ENCODE results near the gene VEGFB. TPM values are rescaled to one million over a fixed set of nuclear protein-coding genes. Genes with fewer than 3 reads are reported as not detected.

VEGFB gene
- total RNA-seq, 1 experiment from 2014 or later, result 61.7 TPM

DNA sequence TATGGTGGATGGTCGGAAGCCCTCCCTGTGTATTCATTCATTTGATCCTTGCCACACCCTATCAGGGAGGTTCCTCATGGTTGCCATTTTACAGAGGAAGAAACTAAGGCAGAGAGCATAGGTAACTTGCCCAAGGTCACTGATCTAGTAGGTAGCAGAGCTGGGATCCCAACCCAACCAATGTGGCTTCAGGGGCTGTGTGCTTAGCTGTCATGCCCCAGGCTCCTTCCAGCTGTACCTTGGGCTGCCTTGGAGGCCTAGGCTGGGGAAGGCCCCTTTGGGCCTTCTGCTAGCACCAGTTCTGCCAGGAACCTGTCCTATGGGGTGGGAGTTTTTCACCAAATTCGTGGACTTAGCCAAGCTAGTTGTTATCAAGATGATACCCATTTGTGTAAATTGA is 41.5 kb downstream of the VEGFB start:
- Mint-ChIP-seq H3K4me1 (ENCODE audit: low read depth, unreplicated experiment) (no peaks in the 10 kb centered on the region), H3K9me3 (ENCODE audit: unreplicated experiment) (no peaks in the 10 kb centered on the region), H3K27me3 (ENCODE audit: insufficient read depth, unreplicated experiment) (no peaks in the 10 kb centered on the region), H3K27ac (ENCODE audit: unreplicated experiment) (no peak overlapping the region), H3K4me3 (ENCODE audit: unreplicated experiment) (no peak overlapping the region), H3K36me3 (ENCODE audit: insufficient read depth, unreplicated experiment) (peaks cover 33% of the 10 kb centered on the region)
- TF ChIP-seq, protein P1, sequence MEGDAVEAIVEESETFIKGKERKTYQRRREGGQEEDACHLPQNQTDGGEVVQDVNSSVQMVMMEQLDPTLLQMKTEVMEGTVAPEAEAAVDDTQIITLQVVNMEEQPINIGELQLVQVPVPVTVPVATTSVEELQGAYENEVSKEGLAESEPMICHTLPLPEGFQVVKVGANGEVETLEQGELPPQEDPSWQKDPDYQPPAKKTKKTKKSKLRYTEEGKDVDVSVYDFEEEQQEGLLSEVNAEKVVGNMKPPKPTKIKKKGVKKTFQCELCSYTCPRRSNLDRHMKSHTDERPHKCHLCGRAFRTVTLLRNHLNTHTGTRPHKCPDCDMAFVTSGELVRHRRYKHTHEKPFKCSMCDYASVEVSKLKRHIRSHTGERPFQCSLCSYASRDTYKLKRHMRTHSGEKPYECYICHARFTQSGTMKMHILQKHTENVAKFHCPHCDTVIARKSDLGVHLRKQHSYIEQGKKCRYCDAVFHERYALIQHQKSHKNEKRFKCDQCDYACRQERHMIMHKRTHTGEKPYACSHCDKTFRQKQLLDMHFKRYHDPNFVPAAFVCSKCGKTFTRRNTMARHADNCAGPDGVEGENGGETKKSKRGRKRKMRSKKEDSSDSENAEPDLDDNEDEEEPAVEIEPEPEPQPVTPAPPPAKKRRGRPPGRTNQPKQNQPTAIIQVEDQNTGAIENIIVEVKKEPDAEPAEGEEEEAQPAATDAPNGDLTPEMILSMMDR (IDR thresholded peaks at IDR 0.05; ENCODE audit: insufficient read depth in 1 of 2, low read depth in 1 of 2, low read length in 1 of 2, severe bottlenecking in 1 of 2, unreplicated experiment in 1 of 2), result no peak
- peaks cover 2% of the 10 kb centered on the region for H3K36me3 ChIP-seq (ENCODE audit: control insufficient read depth, insufficient read depth, low read length)
- no peaks in the 10 kb centered on the region for H3K9me3 ChIP-seq
- peaks cover 6% of the 10 kb centered on the region for H3K4me1 ChIP-seq
- no peak overlapping the region for H3K4me3 ChIP-seq (ENCODE audit: low read depth, low read length)
- CTCF ChIA-PET, result interaction anchor here (1.8 kb wide), 1 partner anchor 25 kb away, joined by 5 read pairs; no protein-coding TSS in a partner anchor
- DNase-seq, result no peak
- POLR2A ChIA-PET, result no interaction called here
- H3K27me3 ChIP-seq (replicated peaks; ENCODE audit: control insufficient read depth, insufficient read depth, low read length), result no peaks in the 10 kb centered on the region
- no TSS peak for BruUV-seq (replicated peaks)
- intact Hi-C loops (cut with micrococcal nuclease; ENCODE audit: unreplicated experiment), result no loop called here

DNA sequence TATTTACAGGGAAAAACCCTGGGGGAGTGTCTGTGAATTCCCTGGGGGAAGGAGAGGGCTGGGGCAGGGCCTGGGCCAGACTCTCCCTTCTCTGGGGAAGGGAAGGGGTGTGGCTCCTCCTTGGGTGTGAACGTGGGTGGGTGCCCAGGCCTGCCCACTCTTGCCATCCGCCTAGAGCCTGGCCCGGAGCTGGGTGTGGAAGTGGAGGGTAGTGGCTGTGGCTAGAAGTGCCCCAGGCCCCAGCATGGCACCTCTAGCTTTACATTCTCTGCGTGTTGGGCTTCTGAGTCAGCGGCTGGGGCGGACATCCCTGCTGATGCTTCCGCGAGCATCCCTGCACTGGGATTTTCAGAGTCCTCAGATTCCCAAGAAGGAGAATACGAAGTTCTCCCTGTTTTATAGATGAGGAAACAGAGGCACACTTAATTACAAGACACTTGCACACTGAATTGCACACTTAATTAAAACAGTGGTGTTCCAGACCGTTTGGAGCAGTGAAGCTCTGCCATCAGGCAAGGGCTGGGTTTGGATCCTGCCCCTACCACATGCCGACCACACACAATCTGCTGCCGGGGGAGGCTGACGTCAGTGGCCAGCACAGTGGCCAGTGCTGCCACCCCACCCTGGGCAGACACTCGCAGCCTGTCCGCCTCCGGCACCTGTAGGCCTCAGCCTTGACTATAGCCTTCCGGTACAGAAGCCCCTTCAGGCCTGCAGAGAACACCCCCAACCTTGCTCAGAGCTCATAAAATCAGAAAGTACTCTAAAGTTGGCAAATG is 42.5 kb downstream of the VEGFB start:
- H3K27me3 ChIP-seq (replicated peaks; ENCODE audit: control insufficient read depth, insufficient read depth, low read length), result no peaks in the 10 kb centered on the region
- intact Hi-C loops (cut with micrococcal nuclease; ENCODE audit: unreplicated experiment), result no loop called here
- no peak overlapping the region for H3K4me3 ChIP-seq (ENCODE audit: low read depth, low read length)
- H3K4me1 ChIP-seq, result peaks cover 1% of the 10 kb centered on the region
- no TSS peak for BruUV-seq (replicated peaks)
- POLR2A ChIA-PET, result no interaction called here
- no peaks in the 10 kb centered on the region for H3K9me3 ChIP-seq
- Mint-ChIP-seq H3K36me3 (ENCODE audit: insufficient read depth, unreplicated experiment) (peaks cover 23% of the 10 kb centered on the region), H3K4me3 (ENCODE audit: unreplicated experiment) (no peak overlapping the region), H3K27me3 (ENCODE audit: insufficient read depth, unreplicated experiment) (no peaks in the 10 kb centered on the region), H3K27ac (ENCODE audit: unreplicated experiment) (no peak overlapping the region), H3K9me3 (ENCODE audit: unreplicated experiment) (no peaks in the 10 kb centered on the region), H3K4me1 (ENCODE audit: low read depth, unreplicated experiment) (peaks cover 4% of the 10 kb centered on the region)
- peaks cover 2% of the 10 kb centered on the region for H3K36me3 ChIP-seq (ENCODE audit: control insufficient read depth, insufficient read depth, low read length)
- no peak for DNase-seq
- CTCF ChIA-PET, result no interaction called here
- TF ChIP-seq, protein P1 (IDR thresholded peaks at IDR 0.05; ENCODE audit: insufficient read depth in 1 of 2, low read depth in 1 of 2, low read length in 1 of 2, severe bottlenecking in 1 of 2, unreplicated experiment in 1 of 2), result no peak

DNA sequence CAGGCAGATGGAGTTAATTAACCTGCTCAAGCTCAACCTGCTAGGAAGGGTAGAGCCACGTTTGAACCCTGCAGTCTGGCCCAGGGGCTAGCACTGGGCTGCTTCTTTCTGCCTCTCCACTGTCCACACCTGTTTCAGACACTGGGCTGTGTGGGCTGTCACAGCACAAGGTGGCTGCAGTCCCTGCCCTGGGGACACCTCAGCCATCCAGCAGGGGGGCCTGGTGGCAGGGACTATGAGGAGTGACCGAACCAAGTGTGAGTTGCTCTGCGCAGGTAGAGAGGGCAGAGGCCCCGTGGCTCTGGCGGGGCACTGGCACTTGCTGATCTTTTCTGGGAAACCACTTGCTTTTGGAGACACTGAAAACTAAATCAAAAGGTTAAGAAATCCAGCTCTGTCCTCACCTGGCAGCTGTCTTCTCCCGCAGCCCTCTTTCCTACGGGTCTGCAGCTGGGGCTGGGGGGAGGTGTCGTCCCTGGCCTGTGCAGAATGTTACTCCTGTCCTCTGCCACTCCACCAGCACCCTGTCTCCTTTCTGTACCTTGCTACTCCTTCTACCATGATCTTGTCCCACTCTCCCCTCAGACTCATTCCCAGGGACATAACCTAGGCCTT is 44.3 kb downstream of the VEGFB start:
- Histone ChIP-seq H3K36me3 (ENCODE audit: control insufficient read depth, insufficient read depth, low read length) (peaks cover 2% of the 10 kb centered on the region), H3K9me3 (no peaks in the 10 kb centered on the region), H3K27me3 (replicated peaks; ENCODE audit: control insufficient read depth, insufficient read depth, low read length) (no peaks in the 10 kb centered on the region), H3K4me3 (ENCODE audit: low read depth, low read length) (no peak overlapping the region), H3K4me1 (no peaks in the 10 kb centered on the region)
- TF ChIP-seq, protein P1 (IDR thresholded peaks at IDR 0.05; ENCODE audit: insufficient read depth in 1 of 2, low read depth in 1 of 2, low read length in 1 of 2, severe bottlenecking in 1 of 2, unreplicated experiment in 1 of 2), result no peak
- CTCF ChIA-PET, result interaction anchor here (1.0 to 1.3 kb wide), 2 partner anchors 8 to 22 kb away, joined by 4 read pairs; no protein-coding TSS in a partner anchor
- no TSS peak for BruUV-seq (replicated peaks)
- DNase-seq, result no peak
- Mint-ChIP-seq H3K4me1 (ENCODE audit: low read depth, unreplicated experiment) (peaks cover 4% of the 10 kb centered on the region), H3K27ac (ENCODE audit: unreplicated experiment) (no peak overlapping the region), H3K9me3 (ENCODE audit: unreplicated experiment) (no peaks in the 10 kb centered on the region), H3K36me3 (ENCODE audit: insufficient read depth, unreplicated experiment) (peaks cover 21% of the 10 kb centered on the region), H3K4me3 (ENCODE audit: unreplicated experiment) (no peak overlapping the region), H3K27me3 (ENCODE audit: insufficient read depth, unreplicated experiment) (no peaks in the 10 kb centered on the region)
- intact Hi-C loops (cut with micrococcal nuclease; ENCODE audit: unreplicated experiment), result no loop called here
- POLR2A ChIA-PET, result no interaction called here
